CD14-positive monocyte (primary cell): ENCODE results near the gene MRPS14. TPM values are rescaled to one million over a fixed set of nuclear protein-coding genes. Genes with fewer than 3 reads are reported as not detected.

Experiments used
- DNase-seq, 3 donors: peaks; one replicate each; pipeline ENCODE4 v3.0.0-alpha.2; 2011 to 2022
- H2AFZ ChIP-seq: 2 replicates; pipeline ENCODE4 v1.6.0; 2012; ENCODE audit warnings: mild to moderate bottlenecking, low read depth, low read length, inconsistent platforms; ENCODE audit not compliant: insufficient read depth, poor library complexity, severe bottlenecking
- H3K27ac ChIP-seq, 2 donors: 1 replicate in 1 of 2; 2 replicates in 1 of 2; pipeline ENCODE4 v1.5.1; 2012 to 2013; ENCODE audit warnings: low read length in 2 of 2, control low read depth in 1 of 2, inconsistent platforms in 1 of 2, low read depth in 1 of 2, mild to moderate bottlenecking in 1 of 2
- H3K27me3 ChIP-seq, 2 donors: one replicate each; pipeline versions ENCODE4 v1.6.0 to v1.6.1; 2011 to 2013; ENCODE audit warnings: low read length in 2 of 2; ENCODE audit not compliant: control insufficient read depth in 2 of 2, insufficient read depth in 2 of 2
- H3K36me3 ChIP-seq, 2 donors: replicated peaks in 1 of 2; 1 replicate in 1 of 2; 2 replicates in 1 of 2; pipeline versions ENCODE4 v1.5.1 to v1.6.1; 2012 to 2013; ENCODE audit warnings: low read length in 2 of 2, control low read depth in 1 of 2, inconsistent platforms in 1 of 2, mild to moderate bottlenecking in 1 of 2; ENCODE audit not compliant: insufficient read depth in 2 of 2, control insufficient read depth in 1 of 2
- H3K4me1 ChIP-seq, 2 donors: 1 replicate in 1 of 2; 2 replicates in 1 of 2; pipeline versions ENCODE4 v1.5.1 to v1.6.1; 2012 to 2013; ENCODE audit warnings: low read length in 2 of 2, control low read depth in 1 of 2, inconsistent platforms in 1 of 2, mild to moderate bottlenecking in 1 of 2, moderate library complexity in 1 of 2; ENCODE audit not compliant: insufficient read depth in 2 of 2, control insufficient read depth in 1 of 2
- H3K4me2 ChIP-seq: replicated peaks from 2 replicates; pipeline ENCODE3; 2012; ENCODE audit warnings: low read length, moderate library complexity, mild to moderate bottlenecking; ENCODE audit not compliant: poor library complexity, severe bottlenecking; ENCODE audit errors: extremely low read depth
- H3K4me3 ChIP-seq, 3 experiments: fragments of 200-600 bp in 1 of 3; sonication (generic) in 1 of 3; replicated peaks in 1 of 3; 1 replicate in 2 of 3; 2 replicates in 1 of 3; pipeline ENCODE4 v1.5.1; 2011 to 2013; ENCODE audit warnings: low read length in 3 of 3, mild to moderate bottlenecking in 3 of 3, control low read depth in 2 of 3, low read depth in 2 of 3, inconsistent platforms in 1 of 3, moderate library complexity in 1 of 3
- H3K79me2 ChIP-seq: 2 replicates; pipeline ENCODE4 v1.6.0; 2012; ENCODE audit warnings: mild to moderate bottlenecking, control low read depth, inconsistent platforms, low read length, moderate library complexity; ENCODE audit not compliant: insufficient read depth
- H3K9ac ChIP-seq: 2 replicates; pipeline ENCODE4 v1.6.0; 2017; ENCODE audit warnings: low read length, mild to moderate bottlenecking; ENCODE audit not compliant: insufficient read depth, poor library complexity, severe bottlenecking
- H3K9me3 ChIP-seq, 2 donors: replicated peaks in 1 of 2; 1 replicate in 1 of 2; 2 replicates in 1 of 2; pipeline versions ENCODE4 v1.5.1 to v1.6.1; 2012 to 2013; ENCODE audit warnings: low read length in 2 of 2, control low read depth in 1 of 2; ENCODE audit not compliant: control insufficient read depth in 1 of 2, insufficient read depth in 1 of 2
- H4K20me1 ChIP-seq: 2 replicates; pipeline ENCODE4 v1.6.0; 2012; ENCODE audit warnings: mild to moderate bottlenecking, low read length, control low read depth, moderate library complexity; ENCODE audit not compliant: insufficient read depth
- H3K27ac Mint-ChIP-seq, 7 donors: one replicate each; pipeline ENCODE4 v1.8.0; 2020; ENCODE audit warnings: mild to moderate bottlenecking in 7 of 7, mixed read lengths in 7 of 7, moderate library complexity in 6 of 7, inconsistent platforms in 2 of 7
- H3K27me3 Mint-ChIP-seq, 3 donors: one replicate each; pipeline ENCODE4 v1.8.0; 2021 to 2022; ENCODE audit warnings: low read depth in 3 of 3, mild to moderate bottlenecking in 3 of 3, mixed read lengths in 3 of 3, moderate library complexity in 3 of 3, inconsistent platforms in 1 of 3
- H3K36me3 Mint-ChIP-seq, 2 donors: one replicate each; pipeline ENCODE4 v1.8.0; 2020; ENCODE audit warnings: mixed read lengths in 2 of 2, inconsistent platforms in 1 of 2, mild to moderate bottlenecking in 1 of 2
- H3K4me1 Mint-ChIP-seq: one replicate; pipeline ENCODE4 v1.8.0; 2020; ENCODE audit warnings: mild to moderate bottlenecking, mixed read lengths
- H3K4me3 Mint-ChIP-seq, 2 donors: one replicate each; pipeline ENCODE4 v1.8.0; 2020; ENCODE audit warnings: mild to moderate bottlenecking in 2 of 2, mixed read lengths in 2 of 2, moderate library complexity in 1 of 2
- H3K9me3 Mint-ChIP-seq, 7 donors: one replicate each; pipeline ENCODE4 v1.8.0; 2020 to 2022; ENCODE audit warnings: mixed read lengths in 7 of 7, mild to moderate bottlenecking in 6 of 7, moderate library complexity in 6 of 7, inconsistent platforms in 2 of 7
- WGBS: methylation state at CpG from one replicate; pipeline ENCODE4 v1.1.5; 2013; ENCODE audit warnings: missing lambda C conversion rate; ENCODE audit not compliant: insufficient coverage; 5-methylcytosine and 5-hydroxymethylcytosine counted together
- intact Hi-C, 2 donors: fragments of 100-400 bp; cut with micrococcal nuclease; formaldehyde crosslinking; loops; one replicate each; pipeline versions ENCODE4 v1.15.0 to v1.15.1; 2023
- polyA plus RNA-seq, 3 donors: library from polyadenylated mRNA; depleted of rRNA in 1 of 3; unstranded in 2 of 3; stranded (reverse) in 1 of 3; fragments of 300-500 nt in 2 of 3; fragments of >200 nt in 1 of 3; fragmentation: Illumina TruSeq in 2 of 3; gene quantifications; 1 replicate in 2 of 3; 2 replicates in 1 of 3; pipeline ENCODE4 v1.2.3, GENCODE V29; 2012 to 2021
- TF ChIP-seq, protein P1 (sequence below): fragments of 200-600 bp; IDR thresholded peaks from one replicate; pipeline ENCODE4 v1.8.0; 2022; ENCODE audit warnings: antibody characterized with exemption, mild to moderate bottlenecking

MRPS14 gene
- polyA plus RNA-seq, 3 donors = 5.4 to 53.2 (median 48.1) TPM

DNA sequence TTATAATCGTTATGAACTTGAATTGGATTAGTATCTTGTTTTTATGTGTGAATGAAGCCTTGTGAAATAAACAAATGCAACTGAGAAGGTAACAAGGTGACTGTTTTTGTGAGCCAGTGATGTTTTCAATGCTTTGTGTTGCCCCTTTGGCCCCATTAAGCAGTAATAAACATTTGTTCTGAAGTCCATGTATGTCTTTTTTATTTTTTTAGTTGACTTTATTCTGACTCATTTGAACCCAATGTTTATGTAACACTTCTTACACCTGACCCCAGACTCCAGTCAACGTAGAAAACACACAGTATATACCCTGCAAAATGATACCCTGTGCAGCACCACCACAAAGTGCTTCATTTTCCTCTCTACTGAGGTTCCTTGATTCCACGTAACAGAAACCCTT, 28.1 kb downstream of the MRPS14 start:
- no peaks in the 10 kb centered on the region for H4K20me1 ChIP-seq
- no peak overlapping the region for H3K4me3 Mint-ChIP-seq
- H2AFZ ChIP-seq = no peak overlapping the region
- H3K27ac Mint-ChIP-seq = no peak overlapping the region
- no peaks in the 10 kb centered on the region for H3K27me3 ChIP-seq
- H3K9me3 ChIP-seq = no peaks in the 10 kb centered on the region
- no peak overlapping the region for H3K9ac ChIP-seq
- H3K9me3 Mint-ChIP-seq = no peaks in the 10 kb centered on the region
- H3K4me3 ChIP-seq = no peak overlapping the region
- intact Hi-C loops = loop anchor here (5.0 to 10.0 kb wide), 2 partner anchors 223 to 970 kb away; partner anchors contain the start of gene RC3H1 (in 1 of the 2)
- H3K4me1 Mint-ChIP-seq = peaks cover 9% of the 10 kb centered on the region
- peaks cover 5 to 55% of the 10 kb centered on the region in 2 donors for H3K36me3 ChIP-seq
- 100% methylated on average over 1 of the region's 3 CpGs for WGBS
- peaks cover 3% of the 10 kb centered on the region for H3K79me2 ChIP-seq
- no peak for DNase-seq
- H3K4me2 ChIP-seq = no peak overlapping the region
- peaks cover 8 to 16% of the 10 kb centered on the region in 2 donors for H3K4me1 ChIP-seq
- H3K27me3 Mint-ChIP-seq = no peaks in the 10 kb centered on the region
- no peak overlapping the region for H3K27ac ChIP-seq
- H3K36me3 Mint-ChIP-seq = peaks cover 28 to 32% of the 10 kb centered on the region in 2 donors
- TF ChIP-seq, protein P1, sequence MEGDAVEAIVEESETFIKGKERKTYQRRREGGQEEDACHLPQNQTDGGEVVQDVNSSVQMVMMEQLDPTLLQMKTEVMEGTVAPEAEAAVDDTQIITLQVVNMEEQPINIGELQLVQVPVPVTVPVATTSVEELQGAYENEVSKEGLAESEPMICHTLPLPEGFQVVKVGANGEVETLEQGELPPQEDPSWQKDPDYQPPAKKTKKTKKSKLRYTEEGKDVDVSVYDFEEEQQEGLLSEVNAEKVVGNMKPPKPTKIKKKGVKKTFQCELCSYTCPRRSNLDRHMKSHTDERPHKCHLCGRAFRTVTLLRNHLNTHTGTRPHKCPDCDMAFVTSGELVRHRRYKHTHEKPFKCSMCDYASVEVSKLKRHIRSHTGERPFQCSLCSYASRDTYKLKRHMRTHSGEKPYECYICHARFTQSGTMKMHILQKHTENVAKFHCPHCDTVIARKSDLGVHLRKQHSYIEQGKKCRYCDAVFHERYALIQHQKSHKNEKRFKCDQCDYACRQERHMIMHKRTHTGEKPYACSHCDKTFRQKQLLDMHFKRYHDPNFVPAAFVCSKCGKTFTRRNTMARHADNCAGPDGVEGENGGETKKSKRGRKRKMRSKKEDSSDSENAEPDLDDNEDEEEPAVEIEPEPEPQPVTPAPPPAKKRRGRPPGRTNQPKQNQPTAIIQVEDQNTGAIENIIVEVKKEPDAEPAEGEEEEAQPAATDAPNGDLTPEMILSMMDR = no peak

DNA sequence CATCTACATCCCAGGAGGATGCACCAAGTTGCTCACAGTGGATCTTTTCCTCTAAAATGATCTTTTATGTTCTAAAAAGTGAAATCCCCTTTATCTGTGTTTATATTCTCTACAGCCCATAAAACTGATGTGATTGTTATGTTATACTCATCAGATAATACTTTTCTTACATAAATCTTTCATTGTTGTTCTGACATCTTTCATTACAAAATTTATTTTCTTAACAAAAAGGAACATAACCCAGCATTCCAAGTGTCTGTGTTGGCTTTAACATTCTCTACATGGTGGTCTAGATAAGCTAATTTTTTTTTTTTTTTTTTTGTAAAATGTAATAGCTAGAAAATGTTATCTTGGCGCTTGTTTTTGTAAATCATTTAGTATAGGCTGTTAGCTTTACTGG, 31.8 kb downstream of the MRPS14 start:
- Histone ChIP-seq H3K4me2 (no peak overlapping the region), H2AFZ (no peak overlapping the region), H3K4me3 (no peak overlapping the region), H3K27ac (no peak overlapping the region), H3K36me3 (peaks cover 9 to 75% of the 10 kb centered on the region in 2 donors), H3K9me3 (no peaks in the 10 kb centered on the region), H3K27me3 (no peaks in the 10 kb centered on the region), H3K4me1 (peaks cover 3 to 13% of the 10 kb centered on the region in 2 donors), H3K79me2 (no peaks in the 10 kb centered on the region), H3K9ac (no peak overlapping the region), H4K20me1 (no peaks in the 10 kb centered on the region)
- TF ChIP-seq, protein P1 = no peak
- no peak for DNase-seq
- H3K9me3 Mint-ChIP-seq = no peaks in the 10 kb centered on the region
- peaks cover 46 to 55% of the 10 kb centered on the region in 2 donors for H3K36me3 Mint-ChIP-seq
- H3K4me3 Mint-ChIP-seq = no peak overlapping the region
- H3K27me3 Mint-ChIP-seq = no peaks in the 10 kb centered on the region
- H3K27ac Mint-ChIP-seq = no peak overlapping the region
- H3K4me1 Mint-ChIP-seq = peaks cover 10% of the 10 kb centered on the region
- intact Hi-C loops = loop anchor here in 1 of 2 donors (10.0 kb wide), 1 partner anchor 967 kb away; the partner anchor contains the start of gene RC3H1
- WGBS = no CpG with 5 or more reads among the region's 1 CpG
